ENCODE data around the gene FAR2. TPM values are rescaled to one million over a fixed set of nuclear protein-coding genes. Genes with fewer than 3 reads are reported as not detected.
"Not testable (repeated sequence)": the region's sequence is repeated elsewhere in the genome, so short reads cannot be mapped to it uniquely, and the experiment has no call there.

Gene FAR2
- total RNA-seq, 2 donors from 2014 or later, result 3.0 to 10.0 TPM

- no peak overlapping the region for H3K27ac ChIP-seq
- no peak for TF ChIP-seq CTCF (IDR thresholded peaks at IDR 0.05)
- peaks cover 0 to 7% of the 10 kb centered on the region in 2 donors for H3K4me1 ChIP-seq
- no peak overlapping the region for H3K4me3 ChIP-seq
- H3K36me3 ChIP-seq, result no peaks in the 10 kb centered on the region
- H3K9me3 ChIP-seq, result no peaks in the 10 kb centered on the region
- DNase-seq (ENCODE audit: low spot score), result no peak
- no peaks in the 10 kb centered on the region for H3K27me3 ChIP-seq
Measured at GRCh38 chr12:29253906-29254625, 105.0 kb downstream of the FAR2 start.

GRCh38 chr12:29255042-29255441 lies 106.0 kb downstream of the FAR2 start:
- Histone ChIP-seq H3K4me1 (peaks cover 0 to 7% of the 10 kb centered on the region in 2 donors), H3K27me3 (no peaks in the 10 kb centered on the region), H3K36me3 (no peaks in the 10 kb centered on the region), H3K9me3 (no peaks in the 10 kb centered on the region), H3K4me3 (no peak overlapping the region), H3K27ac (no peak overlapping the region)
- TF ChIP-seq CTCF (IDR thresholded peaks at IDR 0.05), result no peak
- no peak for DNase-seq (ENCODE audit: low spot score)

GRCh38 chr12:29256598-29256997 lies 107.5 kb downstream of the FAR2 start:
- DNase-seq (ENCODE audit: low spot score), result no peak
- no peaks in the 10 kb centered on the region for H3K36me3 ChIP-seq
- no peak for TF ChIP-seq CTCF (IDR thresholded peaks at IDR 0.05)
- no peaks in the 10 kb centered on the region for H3K9me3 ChIP-seq
- no peak overlapping the region for H3K4me3 ChIP-seq
- H3K27ac ChIP-seq, result no peak overlapping the region
- peaks cover 0 to 7% of the 10 kb centered on the region in 2 donors for H3K4me1 ChIP-seq
- no peaks in the 10 kb centered on the region for H3K27me3 ChIP-seq

- H3K4me3 ChIP-seq; H3K27ac ChIP-seq; H3K36me3 ChIP-seq; H3K4me1 ChIP-seq; H3K27me3 ChIP-seq; H3K9me3 ChIP-seq; DNase-seq (ENCODE audit: low spot score): not testable (repeated sequence)
Measured at GRCh38 chr12:29257687-29258086, 108.6 kb downstream of the FAR2 start.

GRCh38 chr12:29264424-29264823 lies 115.3 kb downstream of the FAR2 start:
- no peak for DNase-seq (ENCODE audit: low spot score)

More at GRCh38 chr12:29264424-29264823, 115.3 kb downstream of the FAR2 start:
- Histone ChIP-seq H3K4me1 (no peaks in the 10 kb centered on the region), H3K27me3 (no peaks in the 10 kb centered on the region), H3K27ac (no peak overlapping the region), H3K36me3 (no peaks in the 10 kb centered on the region), H3K9me3 (peaks cover 0 to 23% of the 10 kb centered on the region in 2 donors), H3K4me3 (no peak overlapping the region)
- no peak for TF ChIP-seq CTCF (IDR thresholded peaks at IDR 0.05)

All from right atrium auricular region (tissue), 2 donors.